ENCODE measurements around the gene PTCD3.

Gene PTCD3

GRCh38 chr2:86081724-86082123, 24.3 kb upstream of the PTCD3 start:
- DNase-seq (ENCODE audit: low read depth in 2 of 2, low spot score in 1 of 2): no peak

DNA sequence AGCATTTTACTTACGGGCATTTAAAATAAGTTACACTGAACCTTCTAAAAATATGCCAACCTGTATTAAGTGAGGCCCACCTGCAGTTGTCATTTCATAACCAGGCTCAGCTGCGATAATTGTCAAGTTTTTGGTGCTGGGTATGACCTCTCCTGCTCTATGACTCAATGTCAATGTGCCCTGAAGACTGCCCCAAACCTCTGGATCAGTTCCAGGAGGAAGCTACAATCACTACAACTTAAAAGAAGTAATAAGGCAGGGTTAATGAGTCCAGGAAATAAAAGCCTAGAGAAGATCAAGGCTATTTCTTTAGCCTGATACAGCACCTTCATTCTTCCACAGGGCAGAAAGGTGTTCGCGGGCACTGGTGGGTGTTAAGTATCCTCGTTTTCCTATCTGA, 23.3 kb upstream of the PTCD3 start:
- no peak for DNase-seq (ENCODE audit: low read depth in 2 of 2, low spot score in 1 of 2)

DNA sequence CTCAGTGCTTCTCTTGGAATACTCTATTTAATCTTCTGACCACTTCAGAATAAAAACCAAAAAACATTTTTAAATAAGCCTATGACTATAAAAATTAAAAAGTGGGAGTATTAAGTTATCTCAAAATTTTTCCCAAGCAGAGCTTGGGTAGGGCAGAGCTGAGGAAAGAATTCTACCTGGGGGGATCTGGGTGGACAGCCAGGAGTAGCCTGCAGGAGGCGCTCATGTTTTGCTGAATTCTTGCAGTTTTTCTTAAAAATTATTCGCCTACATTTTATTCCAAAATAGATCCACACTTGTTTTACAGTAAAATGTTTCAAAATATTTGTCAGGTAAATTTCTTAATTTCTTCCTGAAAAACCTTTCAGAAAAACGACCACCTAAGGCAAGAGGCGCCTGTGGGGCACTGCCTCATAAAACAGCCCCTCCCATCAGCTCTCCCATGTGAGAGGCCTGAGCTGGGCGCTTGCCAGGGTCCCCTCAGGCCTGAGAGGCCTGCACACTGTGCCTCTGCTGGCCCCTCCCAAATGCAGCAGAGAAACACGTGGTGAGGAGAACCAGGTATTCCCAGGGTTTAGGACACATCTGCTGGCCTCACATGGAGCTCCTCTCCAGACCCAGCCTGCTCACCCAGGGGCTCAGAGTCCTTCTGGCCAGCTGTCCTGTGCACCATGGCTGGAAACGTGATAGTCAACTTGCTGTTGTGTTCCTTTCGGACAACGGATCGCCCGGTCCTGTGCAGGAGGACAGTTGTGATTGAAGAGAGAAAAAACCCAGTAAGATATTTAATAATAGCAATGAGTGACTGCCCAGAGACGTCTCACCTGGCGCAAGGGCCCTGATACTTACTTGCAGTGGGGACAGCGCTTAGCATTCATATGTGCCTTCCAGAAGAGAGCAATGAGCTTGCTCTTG, 17.8 kb upstream of the PTCD3 start:
- DNase-seq (ENCODE audit: low read depth in 2 of 2, low spot score in 1 of 2): no peak

DNA sequence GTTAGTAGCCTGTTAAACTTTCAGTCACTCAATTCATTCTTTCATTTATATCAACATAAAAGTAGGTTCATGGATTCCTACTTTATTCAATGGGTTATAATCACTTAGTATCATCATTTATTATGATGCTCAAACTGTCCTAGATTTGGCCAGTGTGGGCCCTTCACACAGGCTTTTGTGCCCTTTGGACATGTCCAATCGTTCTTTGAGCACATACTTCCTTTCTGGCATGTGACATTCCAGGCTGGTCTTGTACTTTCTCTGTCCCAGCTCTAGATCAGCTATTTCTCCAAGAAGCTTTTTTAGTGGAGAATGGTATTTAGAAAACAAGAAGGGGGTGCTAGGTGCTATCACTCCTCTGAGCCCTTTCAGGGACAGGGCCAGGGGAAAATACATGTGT, 11.8 kb upstream of the PTCD3 start:
- DNase-seq (ENCODE audit: low read depth in 2 of 2, low spot score in 1 of 2): no peak

DNA sequence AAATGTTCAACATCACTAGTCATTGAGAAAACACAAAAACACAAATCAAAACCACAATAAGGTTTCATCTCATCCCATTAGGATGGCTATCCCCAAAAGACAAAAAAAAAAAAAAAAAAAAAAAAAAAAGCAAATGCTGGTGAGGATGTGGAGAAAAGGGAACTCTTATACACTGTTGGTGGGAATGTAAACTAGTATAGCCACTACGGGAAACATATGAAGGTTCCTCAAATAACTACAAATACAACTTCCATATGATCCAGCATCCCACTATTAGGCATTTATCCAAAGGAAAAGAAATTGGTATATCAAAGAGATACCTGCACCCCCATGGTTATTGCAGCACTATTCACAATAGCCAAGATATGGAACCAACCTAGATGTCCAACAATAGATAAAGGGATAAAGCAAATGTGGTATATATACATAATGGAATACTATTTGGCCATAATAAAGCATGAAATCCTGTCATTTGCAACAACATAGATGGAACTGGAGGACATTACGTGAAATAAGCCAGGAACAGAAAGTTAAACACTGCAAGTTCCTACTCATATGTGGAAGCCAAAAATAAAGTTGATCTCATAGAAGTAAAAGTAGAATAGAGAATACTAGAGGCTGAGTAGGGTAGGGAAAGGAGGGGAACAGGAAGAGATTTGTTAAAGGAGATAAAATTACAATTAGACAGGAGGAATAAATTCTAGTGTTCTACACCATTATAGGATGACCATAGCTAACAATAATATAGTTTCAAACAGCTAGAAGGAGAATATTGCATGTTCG, 8.7 kb upstream of the PTCD3 start:
- DNase-seq (ENCODE audit: low read depth in 2 of 2, low spot score in 1 of 2): no peak

DNA sequence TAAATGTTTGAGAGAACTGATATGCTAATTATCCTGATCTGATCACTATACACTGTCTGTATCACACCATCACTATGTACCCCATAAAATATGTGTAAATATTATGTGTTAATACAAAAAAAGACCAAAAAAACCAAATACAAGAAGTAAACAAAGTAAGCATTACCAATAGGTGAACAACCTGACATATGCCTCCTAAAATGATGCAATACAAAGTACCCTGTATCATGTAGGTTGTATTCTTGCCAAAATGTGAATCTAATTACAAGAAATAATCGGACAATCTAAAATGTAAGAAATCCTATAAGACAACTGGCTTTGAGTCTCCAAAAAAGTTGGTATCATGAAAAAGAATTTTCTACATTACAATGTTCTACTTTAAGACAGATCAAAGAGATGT, 8.1 kb upstream of the PTCD3 start:
- no peak for DNase-seq (ENCODE audit: low read depth in 2 of 2, low spot score in 1 of 2)

DNA sequence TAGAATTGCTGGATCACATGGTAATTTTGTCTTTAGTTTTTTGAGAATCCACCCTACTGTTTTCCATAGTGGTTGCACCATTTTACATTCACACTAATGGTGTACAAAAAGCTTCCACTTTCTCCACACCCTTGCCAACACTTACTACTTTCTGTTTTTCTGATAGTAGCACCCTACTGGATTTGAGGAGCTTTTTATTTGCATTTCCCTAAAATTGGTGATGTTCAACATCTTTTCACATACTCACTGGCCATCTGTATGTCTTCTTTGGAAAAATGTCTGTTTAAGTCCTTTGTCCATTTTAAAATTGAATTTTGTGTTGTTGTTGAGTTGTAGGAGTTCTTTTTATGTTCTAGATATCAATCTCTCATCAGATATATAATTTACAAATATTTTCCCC, 3.9 kb upstream of the PTCD3 start:
- DNase-seq (ENCODE audit: low read depth in 2 of 2, low spot score in 1 of 2): no peak

DNA sequence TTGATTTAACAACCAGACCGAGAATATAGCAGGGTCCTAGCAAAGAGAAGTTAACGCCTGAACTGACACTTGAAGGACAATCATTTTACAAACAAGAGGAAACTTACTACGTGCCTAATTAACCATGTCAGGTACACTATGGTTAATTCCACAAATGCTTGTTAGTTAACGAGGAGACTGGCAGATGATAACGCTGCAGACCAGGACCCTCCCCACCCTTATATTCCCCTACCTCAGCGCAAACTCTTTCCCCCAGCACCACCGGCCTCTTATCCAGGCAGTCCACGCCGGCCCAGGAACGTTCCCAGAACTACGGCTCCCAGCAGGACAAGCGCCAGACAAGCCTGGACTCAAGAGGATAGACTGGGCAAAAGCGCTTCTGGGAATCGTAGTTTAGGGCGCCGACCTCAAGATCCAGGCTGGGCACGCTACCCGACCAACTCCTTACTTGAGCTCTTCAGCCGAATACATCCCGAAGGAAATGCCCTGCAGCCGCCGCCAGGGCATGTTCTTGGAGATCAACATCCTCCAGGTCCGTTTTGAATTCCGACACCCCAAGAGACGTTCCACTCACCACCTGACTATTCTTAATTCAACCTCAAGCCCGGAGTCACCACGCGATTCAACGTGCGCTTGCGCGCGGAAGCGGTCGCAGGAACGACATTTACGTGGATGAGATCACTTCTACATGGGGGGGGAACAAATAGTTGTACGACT, 625 bp upstream of the PTCD3 start, which contains the start of gene POLR1A:
TSS of gene POLR1A (minus strand) at position 635 of the 717 bp plus-strand sequence. CDS start at position 525, 110 bp downstream.
- peak; percentile 67 to 69 for DNase-seq (ENCODE audit: low read depth in 2 of 2, low spot score in 1 of 2)

GRCh38 chr2:86107031-86107430, 996 bp downstream of the PTCD3 start:
- no peak for DNase-seq (ENCODE audit: low read depth in 2 of 2, low spot score in 1 of 2)

GRCh38 chr2:86118130-86118529, 12.1 kb downstream of the PTCD3 start:
- DNase-seq (ENCODE audit: low read depth in 2 of 2, low spot score in 1 of 2): no peak

DNA sequence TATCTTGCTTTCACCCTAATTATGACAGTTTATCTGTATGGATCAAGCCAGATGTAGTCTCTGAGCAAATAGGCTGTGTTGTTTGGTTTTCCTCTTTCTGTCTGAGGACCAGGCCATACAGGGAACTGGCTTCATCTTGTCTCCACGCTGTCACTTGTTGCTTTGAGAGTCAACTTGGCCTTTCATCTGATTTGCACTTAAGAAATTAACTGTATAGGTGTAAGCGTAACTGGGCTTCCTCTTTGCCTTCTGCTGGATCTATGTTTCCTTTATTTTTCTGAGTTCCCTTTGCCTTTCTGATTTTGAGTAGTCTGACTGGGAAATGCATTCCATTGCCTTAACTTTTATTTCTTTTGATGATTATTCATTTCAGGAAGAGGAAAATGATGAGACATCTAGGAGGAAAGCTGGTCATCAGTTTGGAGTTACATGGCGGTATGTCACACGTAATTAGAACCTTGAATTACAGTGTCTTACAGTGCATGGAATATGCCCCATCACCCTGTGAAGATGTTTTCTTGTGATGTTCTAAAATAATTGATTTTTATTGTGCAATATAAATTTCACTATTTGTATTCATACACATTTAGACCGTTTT, 17.4 kb downstream of the PTCD3 start:
- no peak for DNase-seq (ENCODE audit: low read depth in 2 of 2, low spot score in 1 of 2)

- no peak for DNase-seq (ENCODE audit: low read depth in 2 of 2, low spot score in 1 of 2)
Observed at GRCh38 chr2:86124683-86125082, 18.6 kb downstream of the PTCD3 start.

GRCh38 chr2:86134709-86135108, 28.7 kb downstream of the PTCD3 start:
- no peak for DNase-seq (ENCODE audit: low read depth in 2 of 2, low spot score in 1 of 2)

DNA sequence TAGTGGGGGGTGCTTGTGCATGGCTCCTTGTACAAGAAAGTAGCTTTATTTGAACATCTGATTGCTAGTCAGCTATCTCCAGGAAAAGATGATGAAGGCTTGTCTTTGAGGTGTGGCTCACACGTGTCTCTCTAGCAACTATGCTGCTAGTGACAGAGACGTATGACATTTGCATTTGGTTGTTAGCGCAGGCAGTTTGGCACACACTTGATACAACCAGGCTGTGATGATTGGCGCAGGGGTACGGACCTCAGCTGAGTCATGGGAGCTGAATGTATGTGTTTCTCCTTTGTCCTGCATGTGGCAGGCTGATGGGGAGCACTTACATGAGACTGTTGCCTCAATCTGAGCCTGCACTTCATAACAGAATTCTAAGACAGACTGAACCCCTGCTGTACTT, 29.6 kb downstream of the PTCD3 start:
- DNase-seq (ENCODE audit: low read depth in 2 of 2, low spot score in 1 of 2): no peak

DNA sequence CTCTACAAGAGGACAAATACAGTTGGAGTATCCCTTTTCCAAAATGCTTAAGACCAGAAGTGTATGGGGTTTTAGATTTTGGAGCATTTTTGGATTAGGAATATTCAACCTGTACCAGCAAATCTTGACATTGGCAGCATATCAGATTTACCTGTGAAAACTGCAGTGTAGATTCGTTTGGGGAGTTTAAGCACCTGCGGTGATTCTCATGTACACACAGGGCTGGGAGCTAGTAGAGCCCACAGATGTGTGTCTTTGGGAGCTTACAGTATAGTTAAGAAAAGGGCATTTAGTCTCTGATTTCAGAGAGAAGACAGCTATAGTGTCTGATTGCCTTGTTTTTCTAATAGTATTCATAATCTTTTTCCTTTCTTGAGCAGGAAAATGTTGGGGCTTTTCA, 30.1 kb downstream of the PTCD3 start:
- no peak for DNase-seq (ENCODE audit: low read depth in 2 of 2, low spot score in 1 of 2)

GRCh38 chr2:86138736-86139625, 32.9 kb downstream of the PTCD3 start:
- DNase-seq (ENCODE audit: low read depth in 2 of 2, low spot score in 1 of 2): no peak

DNA sequence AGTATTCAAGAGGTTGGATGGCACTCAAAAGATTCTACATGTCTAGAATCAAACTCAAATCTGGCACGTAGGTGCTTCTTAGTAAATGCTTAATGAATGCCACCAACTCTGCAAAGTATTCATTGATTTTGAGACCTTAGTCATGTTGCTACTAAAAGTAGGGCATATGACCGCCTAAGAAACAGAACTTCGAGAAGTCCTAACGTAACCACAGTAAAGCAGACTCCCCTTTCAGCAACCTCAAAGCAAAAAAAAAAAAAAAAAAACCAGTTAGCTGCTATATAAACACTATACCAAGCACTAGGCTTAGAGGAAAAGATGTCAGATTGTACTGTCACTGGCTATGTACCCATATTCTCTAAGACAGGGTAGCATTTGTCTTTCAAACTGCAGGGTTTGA, 33.9 kb downstream of the PTCD3 start:
- no peak for DNase-seq (ENCODE audit: low read depth in 2 of 2, low spot score in 1 of 2)

- DNase-seq (ENCODE audit: low read depth in 2 of 2, low spot score in 1 of 2): no peak
Observed at GRCh38 chr2:86140969-86141392, 34.9 kb downstream of the PTCD3 start.

DNA sequence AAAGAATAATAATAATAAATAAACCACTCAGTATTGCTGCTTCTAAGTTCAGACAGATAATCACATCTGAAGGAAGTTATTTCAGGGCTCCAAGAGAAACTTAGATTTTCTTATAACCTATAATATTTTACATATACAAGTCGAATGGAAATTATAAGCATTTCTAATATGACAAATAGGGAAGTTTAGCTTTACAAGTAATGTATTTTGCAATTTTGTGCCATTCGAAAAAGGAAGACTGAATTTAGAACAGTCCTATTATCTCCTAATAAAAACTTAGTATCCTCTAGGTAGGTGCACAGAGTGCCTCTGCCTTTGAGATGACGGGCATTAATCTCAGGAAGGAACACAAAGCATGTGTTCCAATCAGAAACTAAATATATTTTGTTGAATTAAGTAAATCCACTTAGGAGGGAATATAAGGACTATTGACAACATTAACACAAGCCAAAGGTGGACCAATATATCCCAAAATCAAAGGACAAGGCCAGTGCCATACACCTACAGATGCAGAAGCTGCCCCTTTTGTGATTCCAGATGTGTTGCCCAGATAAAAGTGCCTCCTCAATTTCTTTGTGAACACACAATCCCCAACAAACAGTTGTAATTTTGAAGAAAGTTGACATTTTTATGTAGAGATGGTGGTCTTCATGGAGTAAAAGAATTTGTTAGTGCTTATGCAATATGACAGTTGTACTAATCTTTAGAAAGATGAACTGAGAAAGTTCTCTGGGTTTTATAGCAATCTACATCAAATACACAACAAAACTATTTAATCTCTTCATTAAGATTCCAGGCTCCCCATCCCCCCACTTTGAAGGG, 36.6 kb downstream of the PTCD3 start:
- DNase-seq (ENCODE audit: low read depth in 2 of 2, low spot score in 1 of 2): no peak
